NCI-H2107 (cell line): ENCODE data around the gene REPS1.
A peak's percentile ranks its signal among the peaks of the same experiment; 100 is the strongest.
"Not testable (repeated sequence)": the region's sequence is repeated elsewhere in the genome, so short reads cannot be mapped to it uniquely, and the experiment has no call there.

Experiments used
- DNase-seq: peaks from one replicate; lab custom pipeline; 2025; lab: John Stamatoyannopoulos, UW

Gene REPS1, protein sequence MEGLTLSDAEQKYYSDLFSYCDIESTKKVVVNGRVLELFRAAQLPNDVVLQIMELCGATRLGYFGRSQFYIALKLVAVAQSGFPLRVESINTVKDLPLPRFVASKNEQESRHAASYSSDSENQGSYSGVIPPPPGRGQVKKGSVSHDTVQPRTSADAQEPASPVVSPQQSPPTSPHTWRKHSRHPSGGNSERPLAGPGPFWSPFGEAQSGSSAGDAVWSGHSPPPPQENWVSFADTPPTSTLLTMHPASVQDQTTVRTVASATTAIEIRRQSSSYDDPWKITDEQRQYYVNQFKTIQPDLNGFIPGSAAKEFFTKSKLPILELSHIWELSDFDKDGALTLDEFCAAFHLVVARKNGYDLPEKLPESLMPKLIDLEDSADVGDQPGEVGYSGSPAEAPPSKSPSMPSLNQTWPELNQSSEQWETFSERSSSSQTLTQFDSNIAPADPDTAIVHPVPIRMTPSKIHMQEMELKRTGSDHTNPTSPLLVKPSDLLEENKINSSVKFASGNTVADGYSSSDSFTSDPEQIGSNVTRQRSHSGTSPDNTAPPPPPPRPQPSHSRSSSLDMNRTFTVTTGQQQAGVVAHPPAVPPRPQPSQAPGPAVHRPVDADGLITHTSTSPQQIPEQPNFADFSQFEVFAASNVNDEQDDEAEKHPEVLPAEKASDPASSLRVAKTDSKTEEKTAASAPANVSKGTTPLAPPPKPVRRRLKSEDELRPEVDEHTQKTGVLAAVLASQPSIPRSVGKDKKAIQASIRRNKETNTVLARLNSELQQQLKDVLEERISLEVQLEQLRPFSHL

DNA sequence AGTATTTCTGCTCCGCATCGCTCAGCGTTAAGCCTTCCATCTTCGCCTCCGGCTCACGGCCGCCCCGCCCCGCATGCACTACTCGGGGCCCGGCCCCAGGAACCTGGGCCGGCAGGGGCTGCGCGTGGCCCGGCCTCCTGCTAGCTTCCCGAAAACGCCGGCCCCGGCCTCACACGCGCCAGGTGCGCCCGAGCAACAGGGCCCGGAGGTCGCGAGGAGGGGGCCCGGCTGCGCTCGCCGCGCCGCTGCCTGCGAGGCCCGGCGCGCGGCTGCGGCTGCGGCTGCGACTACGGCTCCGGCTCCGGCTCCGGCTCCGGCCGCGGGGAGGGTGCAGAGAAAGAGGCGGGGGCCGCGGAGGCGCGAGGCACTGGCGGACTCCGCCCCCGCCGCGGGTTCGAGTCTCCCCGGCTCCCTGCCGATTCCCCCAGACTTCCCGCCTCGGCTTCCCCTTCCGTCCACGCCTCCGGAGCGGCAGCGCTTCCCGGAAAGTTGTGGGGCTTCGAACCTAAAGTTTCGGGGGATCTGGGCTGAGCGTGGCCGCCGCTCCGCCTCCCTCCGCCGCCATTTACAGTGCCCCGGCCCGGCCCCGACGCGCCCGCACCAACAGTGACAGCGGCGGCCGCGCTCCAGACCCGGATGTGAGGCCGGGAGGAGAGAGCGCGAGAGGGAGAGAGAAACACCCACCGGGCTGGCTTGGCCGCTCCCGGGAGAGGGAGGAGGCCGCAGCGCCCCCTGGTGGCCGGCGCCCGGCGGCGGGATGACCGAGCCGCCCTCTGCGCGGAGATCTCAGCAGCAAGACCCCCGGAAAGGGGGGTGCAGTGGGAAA is at the start of gene REPS1:
Gene REPS1, minus strand, starts transcription at position 611 of the 826 bp plus-strand sequence. Its CDS starts 571 bp downstream, at position 40.
- peak; percentile 82 for DNase-seq

DNA sequence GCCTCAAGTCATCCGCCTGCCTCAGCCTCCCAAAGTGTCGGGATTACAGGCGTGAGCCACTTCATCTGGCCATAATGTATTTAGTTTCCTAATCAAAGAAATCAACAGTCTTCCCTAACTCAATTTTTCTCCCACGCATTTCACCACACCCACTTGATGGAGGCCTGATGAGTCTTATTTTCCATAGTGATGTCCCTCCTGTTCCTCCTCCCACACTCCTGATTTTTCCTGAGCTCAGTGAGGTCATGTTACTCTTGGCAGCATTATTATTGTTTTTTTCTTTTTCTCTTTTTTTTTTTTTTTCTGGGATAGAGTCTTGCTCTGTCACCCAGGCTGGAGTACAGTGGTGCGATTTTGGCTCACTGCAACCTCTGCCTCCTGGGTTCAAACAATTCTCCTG is 49.4 kb upstream of the REPS1 start:
- no peak for DNase-seq

DNA sequence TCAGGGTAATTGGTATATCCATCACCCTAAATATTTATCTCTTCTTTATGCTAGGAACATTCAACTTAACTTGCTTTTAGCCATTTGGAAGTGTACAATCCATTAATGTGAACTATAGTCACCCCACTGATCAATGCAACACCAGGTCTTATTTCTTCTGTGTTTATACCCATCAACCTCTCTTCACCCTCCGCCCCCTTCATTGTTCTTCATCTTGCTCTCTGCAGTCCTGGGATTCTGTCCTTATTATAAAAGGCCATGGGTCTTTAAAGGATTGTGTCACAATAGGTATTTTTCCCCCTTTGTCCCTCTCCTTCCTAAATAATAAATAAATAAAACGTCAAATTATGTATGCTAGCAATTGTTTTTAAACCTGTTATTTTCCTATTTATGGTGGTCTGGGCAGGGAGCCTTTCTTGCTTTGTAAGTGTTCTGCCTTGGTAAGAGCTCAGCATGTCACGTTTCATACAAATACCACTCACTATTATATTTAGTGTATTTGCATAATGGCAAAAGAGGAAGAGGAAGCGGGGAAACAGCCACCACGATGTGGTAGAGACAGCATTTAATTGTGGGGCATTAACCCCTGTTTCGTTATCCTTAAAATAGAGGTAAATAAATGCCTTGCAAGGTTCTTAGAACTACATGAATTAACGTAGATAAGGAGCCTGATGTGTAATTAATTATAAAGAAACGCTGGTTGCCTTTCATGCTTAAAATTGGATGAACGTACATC is 42.3 kb upstream of the REPS1 start:
- no peak for DNase-seq

DNA sequence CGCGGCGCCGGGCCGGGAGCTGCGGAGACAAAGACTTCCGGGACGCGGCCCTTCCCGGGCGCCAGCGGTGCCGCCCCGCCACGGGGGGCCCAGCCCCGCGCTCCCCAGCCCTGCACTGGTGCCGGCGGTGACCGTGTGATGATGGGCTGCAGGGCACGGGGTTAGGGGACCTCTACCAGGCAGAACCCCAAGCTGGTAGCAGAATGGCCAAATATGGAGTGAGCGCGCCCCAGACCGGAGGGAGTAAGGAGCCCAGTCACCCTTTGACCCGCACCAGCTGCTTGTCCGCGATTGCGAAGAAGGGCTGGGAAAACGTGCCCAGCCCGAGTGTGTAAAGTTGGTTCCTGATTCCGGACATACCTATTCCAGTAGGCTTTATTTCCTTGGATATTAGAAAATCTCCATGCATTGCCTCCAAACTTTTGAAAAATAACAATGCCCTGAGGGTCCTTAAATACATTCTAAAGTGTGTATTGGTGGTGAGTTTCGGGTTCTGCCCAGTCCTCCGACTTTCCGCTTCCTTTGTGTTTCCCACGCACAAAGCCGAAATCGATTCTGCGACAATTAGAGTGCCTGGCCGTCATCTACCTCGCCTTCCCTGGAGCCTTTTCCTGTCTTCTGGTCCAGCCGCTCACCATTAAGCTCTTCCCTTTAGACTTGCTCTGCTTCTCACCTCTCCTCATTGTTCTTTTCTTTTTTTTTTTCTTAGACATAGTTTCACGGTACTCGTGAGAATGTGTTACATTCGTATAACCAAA is 41.6 kb upstream of the REPS1 start:
- DNase-seq = no peak

DNA sequence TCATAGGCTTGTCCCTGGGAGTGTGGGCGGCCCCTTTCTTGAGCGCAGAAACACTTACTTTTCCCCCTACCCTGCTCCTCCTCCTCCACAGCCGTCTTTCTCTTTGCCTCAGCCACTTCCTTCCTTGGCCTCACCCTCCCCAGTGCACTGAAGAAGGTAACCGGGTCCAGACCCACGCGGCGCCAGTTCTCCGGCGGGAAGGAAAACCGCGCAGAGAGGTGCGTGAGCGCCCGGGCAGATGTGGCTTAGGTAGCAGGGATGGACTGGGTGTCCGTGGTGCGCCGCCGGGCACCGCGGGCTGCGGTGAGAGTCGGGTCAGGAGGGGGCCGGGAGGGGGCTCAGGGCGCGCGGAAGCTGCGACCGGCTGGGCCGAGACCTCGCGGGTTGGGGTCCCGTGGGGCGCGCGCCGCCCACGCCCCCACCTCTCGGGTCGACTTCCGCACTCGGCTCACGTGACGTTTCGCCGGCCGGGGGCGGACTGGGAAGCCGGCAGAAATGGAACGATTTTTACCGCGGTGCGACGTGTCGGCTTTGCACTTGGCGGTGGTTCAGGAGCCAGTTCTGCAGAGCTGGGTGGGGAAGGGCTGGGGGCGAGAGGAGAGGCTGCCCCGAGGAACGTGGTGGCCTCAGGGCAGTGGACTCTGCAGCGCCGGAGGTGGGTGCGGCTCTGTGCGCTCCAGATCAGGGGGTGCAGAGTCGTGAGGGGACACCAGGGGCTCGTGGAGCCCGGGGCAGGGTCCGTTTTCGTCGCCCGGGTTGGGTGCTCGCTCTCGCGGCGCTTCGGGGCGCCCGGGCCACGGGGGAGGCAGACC is 40.8 kb upstream of the REPS1 start, which contains the start of gene ABRACL:
Gene ABRACL, plus strand, starts transcription at position 88 of the 812 bp plus-strand sequence. CDS start 5,416 bp downstream, outside the sequence.
- DNase-seq = no peak

DNA sequence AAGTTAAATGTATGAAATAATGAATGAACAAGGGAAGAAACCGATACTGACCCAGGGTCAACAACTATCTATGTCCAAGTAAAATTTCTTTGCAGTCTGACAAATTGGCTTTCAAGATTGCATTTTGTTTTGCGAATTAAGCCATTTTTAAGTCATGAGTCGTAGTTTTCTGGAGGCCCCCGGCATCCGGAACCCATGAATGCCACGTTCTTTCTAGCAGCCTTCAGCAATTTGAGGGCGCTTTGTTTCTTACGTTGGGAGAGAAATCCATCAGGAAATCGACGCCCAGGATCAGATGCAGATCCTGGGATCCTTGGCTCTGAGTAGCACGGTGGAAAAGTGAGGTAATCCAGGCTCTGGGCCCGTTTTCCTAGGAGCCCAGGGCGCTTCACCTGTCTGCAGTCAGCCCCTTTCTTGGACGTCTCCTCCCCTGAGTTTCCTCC is 40.2 kb upstream of the REPS1 start:
- no peak for DNase-seq

DNA sequence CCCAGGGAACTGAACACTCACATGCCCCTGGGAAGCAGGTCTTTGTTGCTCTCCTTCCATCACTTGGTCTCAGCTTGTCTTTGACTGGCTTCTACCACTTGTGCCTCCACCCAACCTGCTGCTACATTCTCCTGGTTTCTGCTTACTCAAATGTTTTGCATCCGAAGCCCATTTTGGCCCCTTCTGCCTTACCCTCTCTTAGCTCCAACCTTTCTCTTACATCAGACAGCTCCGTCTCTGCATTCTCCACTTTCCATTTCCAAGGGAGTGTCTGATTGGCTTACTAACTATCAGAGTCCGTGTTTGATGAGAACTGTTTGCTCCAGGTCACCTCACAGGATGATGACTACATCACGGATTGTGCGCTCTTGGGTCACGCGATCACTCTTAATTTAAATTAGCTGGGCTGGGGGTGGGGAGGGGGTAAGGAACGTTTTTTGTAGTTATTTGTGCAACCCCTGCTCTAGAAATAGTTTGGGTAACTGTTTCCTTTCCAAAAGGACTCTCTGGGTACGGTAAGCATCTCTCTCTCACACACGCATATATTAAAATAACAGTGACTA is 39.6 kb upstream of the REPS1 start:
- DNase-seq = no peak

DNA sequence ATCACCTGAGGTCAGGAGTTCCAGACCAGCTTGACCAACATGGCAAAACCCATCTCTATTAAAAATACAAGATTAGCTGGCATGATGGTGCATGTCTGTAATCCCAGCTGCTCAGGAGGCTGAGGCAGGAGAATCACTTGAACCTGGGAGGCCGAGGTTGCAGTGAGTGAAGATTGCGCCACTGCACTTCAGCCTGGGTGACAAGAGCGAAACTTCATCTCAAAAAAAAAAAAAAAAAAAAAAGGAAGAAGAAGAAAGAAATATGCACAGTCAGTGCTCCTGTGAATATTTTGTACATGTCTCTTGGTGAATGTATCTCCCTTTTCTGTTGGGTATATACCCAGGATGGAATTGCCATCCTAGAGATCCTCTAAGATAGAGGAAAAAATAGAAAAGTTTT is 37.4 kb upstream of the REPS1 start:
- DNase-seq = not testable (repeated sequence)

DNA sequence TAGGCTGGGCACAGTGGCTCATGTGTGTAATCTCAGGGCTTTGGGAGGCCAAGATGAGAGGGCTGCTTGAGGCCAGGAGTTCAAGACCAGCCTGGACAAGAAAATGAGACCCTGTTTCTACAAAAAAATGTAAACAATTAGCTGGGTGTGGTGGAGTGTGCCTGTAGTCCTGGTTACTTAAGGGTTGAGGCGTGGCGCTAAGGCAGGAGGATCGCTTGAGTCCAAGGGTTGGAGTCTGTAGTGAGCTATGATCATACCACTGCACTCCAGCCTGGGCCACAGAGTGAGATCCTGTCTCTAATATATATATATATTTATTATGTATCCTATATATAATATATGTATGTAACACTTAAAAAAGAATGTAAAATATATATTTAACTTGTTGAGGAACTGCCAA is 32.6 kb upstream of the REPS1 start:
- DNase-seq = no peak

DNA sequence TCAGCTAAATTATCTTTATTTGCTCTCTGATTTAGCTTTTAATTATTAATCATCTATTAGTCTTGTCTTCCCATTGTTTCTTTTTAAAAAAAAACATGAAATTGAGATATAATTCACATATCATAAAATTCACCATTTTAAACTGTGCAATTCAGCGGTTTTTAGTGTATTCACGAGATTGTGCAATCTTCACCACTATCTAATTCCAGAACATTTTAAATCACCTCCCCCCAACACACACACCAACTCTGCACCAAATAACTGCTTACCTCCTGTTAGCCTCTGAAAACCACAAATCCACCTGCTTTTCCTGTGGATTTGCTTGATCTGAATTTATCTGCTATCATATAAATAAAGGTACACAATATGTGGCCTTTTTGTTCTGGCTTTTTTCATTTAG is 31.7 kb upstream of the REPS1 start:
- no peak for DNase-seq

DNA sequence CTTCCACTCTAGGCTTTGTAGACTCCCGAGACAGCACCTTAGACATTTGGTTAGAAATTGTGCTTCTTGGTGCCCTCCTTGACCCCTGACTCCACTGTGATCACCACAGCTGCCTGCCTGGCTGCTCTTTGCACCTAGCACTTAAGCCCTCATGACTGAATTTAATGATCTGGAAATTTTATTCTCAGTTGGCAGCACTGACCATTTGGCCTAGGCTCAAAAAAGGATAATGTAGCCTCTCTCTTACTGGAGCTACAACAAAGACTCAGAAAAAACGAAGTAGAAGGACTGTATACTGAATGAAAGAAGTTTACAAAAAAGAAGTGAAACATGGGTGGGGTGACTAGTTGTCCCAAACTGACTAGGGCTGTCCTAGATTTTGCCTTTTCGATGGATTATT is 29.2 kb upstream of the REPS1 start:
- no peak for DNase-seq

DNA sequence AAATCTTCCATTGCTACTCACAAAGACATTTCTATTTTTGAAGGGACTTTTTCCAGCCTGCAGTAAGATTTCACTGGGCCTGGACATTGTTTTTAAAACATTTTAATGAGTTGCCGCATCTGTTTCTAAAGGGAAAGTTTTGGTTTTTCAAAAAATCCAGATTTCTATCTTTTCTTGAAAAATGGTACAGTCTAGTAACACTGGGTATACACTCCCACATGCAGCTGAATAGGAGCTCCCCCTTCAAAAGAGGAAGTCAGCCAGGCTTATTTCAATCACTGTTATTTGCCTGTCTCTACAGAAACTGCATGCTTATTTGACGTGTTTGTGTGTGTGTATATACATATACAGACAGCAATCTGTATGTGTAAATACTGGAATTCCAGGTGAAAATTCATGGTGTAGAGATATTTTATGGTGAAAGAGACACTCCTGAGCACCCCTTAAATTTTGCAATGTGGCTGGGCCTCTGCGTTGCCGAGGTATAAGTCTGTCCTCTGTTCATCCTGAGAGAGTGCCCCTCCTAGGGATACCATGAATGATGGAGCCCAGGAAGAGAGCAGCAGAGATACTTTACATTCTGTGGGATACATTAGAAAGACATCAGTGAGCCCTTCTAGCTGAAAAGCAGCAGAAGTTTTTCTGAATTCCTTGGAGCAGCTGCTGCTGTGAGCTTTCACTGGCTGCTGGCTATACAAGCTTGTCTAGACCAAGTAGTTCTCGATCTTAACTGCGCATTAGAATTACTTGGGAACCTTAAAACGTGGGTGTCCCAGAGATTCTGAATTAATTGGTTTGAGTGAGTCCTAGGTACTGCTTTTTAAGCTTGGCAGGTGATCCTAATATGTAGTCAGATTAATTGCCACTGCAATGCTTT is 28.5 kb upstream of the REPS1 start:
- DNase-seq = no peak

DNA sequence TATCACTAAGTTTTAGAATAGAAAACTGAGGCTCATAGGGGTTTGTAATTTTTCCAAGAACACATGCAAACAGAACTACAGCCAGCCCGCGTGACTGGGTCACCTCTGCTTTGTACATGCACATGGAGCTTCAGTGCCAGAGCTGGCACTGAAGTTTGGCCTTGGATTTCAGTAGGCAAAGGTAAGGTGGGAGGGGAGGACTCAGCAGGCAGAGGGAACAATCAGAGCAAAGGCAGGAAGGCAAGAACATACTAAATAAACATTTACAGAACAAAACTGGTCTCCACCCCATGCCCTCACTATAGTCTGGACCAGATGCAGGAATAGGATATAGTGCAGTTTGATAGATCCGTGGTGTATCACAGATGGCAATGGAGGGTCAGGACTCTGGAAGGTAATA is 26.9 kb upstream of the REPS1 start:
- no peak for DNase-seq

DNA sequence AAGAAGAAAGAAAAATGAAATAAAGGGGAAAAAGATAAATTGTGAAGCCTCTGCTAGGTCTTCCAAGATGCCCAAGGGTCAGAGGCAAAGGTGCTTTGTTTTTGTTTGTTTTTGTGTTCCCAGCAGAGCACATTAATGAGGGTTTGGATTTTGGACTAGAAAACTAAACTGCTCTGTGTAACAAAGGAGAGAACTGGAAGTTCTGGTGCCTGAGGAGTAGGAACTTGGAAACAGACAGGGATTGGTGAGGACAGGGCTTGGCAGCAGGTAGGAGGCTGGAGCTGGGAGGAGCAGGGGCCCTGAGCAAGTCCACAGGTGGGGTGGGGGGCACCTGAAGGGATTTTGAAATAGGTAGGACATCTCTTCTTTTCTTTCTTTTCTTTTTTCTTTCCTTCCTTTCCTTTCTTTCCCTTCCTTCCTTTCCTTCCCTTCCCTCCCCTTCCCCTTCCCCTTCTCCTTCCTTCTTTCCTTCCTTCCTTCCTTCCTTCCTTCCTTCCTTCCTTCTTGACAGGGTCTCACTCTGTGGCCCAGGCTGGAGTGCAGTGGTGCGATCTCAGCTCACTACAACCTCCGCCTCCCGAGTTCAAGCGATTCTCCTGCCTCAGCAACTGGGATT is 25.2 kb upstream of the REPS1 start:
- DNase-seq = no peak

DNA sequence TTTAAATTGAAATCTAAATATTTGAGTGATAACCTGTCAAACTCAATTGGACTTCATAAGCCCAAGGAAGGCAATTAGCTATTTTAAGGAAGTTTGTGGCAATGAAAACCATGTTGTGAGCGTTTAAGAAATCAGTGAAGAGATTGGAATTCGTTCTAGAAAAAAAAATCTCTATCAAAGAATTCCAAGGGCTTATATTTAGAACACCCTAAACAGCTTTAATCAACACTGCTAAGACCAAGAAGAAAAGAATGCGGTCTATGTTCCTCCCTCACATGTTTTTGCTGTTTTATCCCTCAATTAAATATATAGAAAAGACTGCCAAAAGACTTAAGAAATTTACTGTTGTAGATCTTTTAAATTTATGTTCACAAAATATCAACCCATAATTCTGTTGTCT is 23.9 kb upstream of the REPS1 start:
- DNase-seq = no peak

DNA sequence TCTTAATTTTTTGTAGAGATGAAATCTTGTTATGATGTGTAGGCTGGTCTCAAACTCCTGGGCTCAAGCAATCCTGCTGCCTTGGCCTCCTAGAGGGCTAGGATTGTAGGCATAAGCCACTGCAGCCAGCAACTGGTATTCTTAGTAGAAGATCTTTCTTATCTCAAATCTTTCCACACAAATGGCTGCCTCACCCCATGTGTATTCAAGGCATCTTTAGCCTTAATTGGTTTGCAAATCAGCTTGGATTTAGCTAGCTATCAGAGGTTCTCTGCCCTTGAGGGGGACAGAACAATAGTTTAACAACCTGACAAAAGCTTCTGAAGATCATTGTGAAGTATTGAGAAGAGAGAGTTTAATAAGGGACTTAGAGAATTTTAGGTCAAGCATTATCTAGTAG is 22.6 kb upstream of the REPS1 start:
- DNase-seq = no peak

DNA sequence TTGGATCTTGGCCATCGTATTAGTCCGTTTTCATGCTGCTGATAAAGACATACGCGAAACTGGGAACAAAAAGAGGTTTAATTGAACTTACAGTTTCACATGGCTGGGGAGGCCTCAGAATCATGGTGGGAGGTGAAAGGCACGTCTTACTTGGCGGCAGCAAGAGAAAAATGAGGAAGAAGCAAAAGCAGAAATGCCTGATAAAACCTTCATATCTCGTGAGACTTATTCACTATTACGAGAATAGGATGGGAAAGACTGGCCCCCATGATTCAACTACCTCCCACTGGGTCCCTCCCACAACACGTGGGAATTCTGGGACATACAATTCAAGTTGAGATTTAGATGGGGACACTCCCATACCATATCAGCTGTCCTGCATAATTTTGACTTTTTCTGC is 20.1 kb upstream of the REPS1 start:
- DNase-seq = no peak

DNA sequence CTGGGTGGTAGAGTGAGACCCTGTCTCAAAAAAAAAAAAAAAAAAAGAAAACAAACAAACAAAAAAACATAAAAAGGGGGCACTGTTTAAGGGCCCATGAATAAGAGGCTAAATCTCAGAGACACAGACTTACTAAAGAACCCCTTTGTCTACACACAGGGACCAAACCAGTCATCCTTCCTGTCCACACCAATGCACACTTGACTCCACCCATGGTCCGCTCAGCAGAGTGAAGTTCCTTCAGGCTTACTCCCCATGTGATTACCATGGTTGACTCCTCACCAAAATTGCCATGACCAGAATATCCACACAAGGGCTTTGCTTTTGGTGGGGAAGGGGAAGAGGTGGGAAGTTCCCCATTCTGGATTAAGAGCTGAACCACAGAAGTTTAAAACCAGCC is 19.4 kb upstream of the REPS1 start:
- DNase-seq = no peak
